Measurements from ENCODE around the gene L1CAM.
A peak's percentile ranks its signal among the peaks of the same experiment; 100 is the strongest.

The L1CAM gene

DNA sequence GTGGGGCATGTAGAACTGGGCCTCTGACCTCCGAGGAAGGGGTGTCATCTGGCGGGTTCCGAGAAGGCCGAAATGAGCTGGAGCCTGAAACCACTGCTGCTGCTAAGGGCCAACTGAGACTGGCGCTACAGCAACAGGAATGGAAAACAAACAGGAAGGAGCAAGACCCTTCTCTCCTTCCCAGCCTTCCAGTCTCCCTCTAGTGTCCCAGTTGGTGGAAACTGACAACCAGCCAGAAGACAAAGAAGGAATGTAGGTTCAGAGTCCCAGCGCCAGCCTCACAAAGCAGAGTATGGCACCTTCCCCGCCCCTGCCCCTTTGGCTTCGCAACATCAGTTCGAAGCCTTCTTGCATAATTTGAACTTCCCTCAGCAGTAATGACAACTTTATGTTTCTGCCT is 31.3 kb downstream of the L1CAM start:
- Histone ChIP-seq H3K79me1 (ENCODE audit: low read length) (no peaks in the 10 kb centered on the region), H4K8ac (ENCODE audit: low read depth, low read length) (no peak overlapping the region), H3K9ac (ENCODE audit: low read length) (no peak overlapping the region), H2BK120ac (ENCODE audit: insufficient read depth, low read length, poor library complexity) (no peak overlapping the region), H3K79me2 (ENCODE audit: control insufficient read depth, insufficient read depth, low read length, poor library complexity) (no peaks in the 10 kb centered on the region), H3K27me3 (ENCODE audit: insufficient read depth, low read length) (no peaks in the 10 kb centered on the region), H4K12ac (ENCODE audit: low read depth, low read length) (peak overlapping the region; percentile 30), H2BK5ac (ENCODE audit: low read depth, low read length, poor library complexity) (no peak overlapping the region), H3K4me2 (ENCODE audit: low read length) (no peak overlapping the region), H3K14ac (ENCODE audit: low read length) (no peak overlapping the region), H3K4me1 (ENCODE audit: control insufficient read depth in 1 of 2, insufficient read depth in 2 of 2, low read length in 2 of 2) (no peaks in the 10 kb centered on the region), H4K91ac (ENCODE audit: low read depth, low read length) (no peak overlapping the region), H3K23ac (ENCODE audit: low read length) (no peak overlapping the region), H3K4me3 (ENCODE audit: low read depth, low read length) (no peak overlapping the region), H3K27ac (ENCODE audit: low read depth, low read length) (no peak overlapping the region), H3K4ac (ENCODE audit: low read depth, low read length) (no peak overlapping the region), H2AK5ac (ENCODE audit: low read length) (no peak overlapping the region), H3K9me3 (ENCODE audit: insufficient read depth, low read depth, low read length) (no peaks in the 10 kb centered on the region), H2AFZ (ENCODE audit: insufficient read depth, low read length, poor library complexity) (no peak overlapping the region), H2BK12ac (ENCODE audit: low read length) (no peak overlapping the region), H3K18ac (ENCODE audit: low read length) (no peak overlapping the region), H3K36me3 (ENCODE audit: control insufficient read depth in 1 of 2, insufficient read depth in 2 of 2, low read length in 2 of 2) (no peaks in the 10 kb centered on the region)
- WGBS (ENCODE audit: extremely low coverage, insufficient coverage, insufficient read length), result no CpG with 5 or more reads among the region's 9 CpGs
- no peak for DNase-seq

DNA sequence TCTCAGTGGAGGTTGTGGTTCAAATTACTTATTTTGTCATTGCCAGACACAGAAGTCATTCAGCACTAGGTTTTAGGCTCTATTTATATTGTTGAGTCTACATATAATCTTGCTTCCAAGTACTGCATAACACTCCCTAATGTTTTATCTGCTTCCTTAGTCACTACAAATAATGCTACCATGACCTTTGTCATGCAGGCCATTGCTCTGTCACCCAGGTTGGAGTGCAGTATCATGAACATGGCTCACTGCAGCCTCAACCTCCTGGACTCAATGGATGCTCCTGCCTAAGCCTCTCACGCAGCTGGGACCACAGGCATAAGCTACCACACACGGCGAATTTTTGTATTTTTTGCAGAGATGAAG is 32.1 kb downstream of the L1CAM start:
- Histone ChIP-seq H3K9me3 (ENCODE audit: insufficient read depth, low read depth, low read length) (no peaks in the 10 kb centered on the region), H3K4me2 (ENCODE audit: low read length) (no peak overlapping the region), H2AFZ (ENCODE audit: insufficient read depth, low read length, poor library complexity) (no peak overlapping the region), H3K36me3 (ENCODE audit: control insufficient read depth in 1 of 2, insufficient read depth in 2 of 2, low read length in 2 of 2) (no peaks in the 10 kb centered on the region), H3K27ac (ENCODE audit: low read depth, low read length) (no peak overlapping the region), H3K79me2 (ENCODE audit: control insufficient read depth, insufficient read depth, low read length, poor library complexity) (no peaks in the 10 kb centered on the region), H2BK120ac (ENCODE audit: insufficient read depth, low read length, poor library complexity) (no peak overlapping the region), H4K12ac (ENCODE audit: low read depth, low read length) (no peak overlapping the region), H3K14ac (ENCODE audit: low read length) (no peak overlapping the region), H2AK5ac (ENCODE audit: low read length) (no peak overlapping the region), H3K4me3 (ENCODE audit: low read depth, low read length) (no peak overlapping the region), H2BK12ac (ENCODE audit: low read length) (no peak overlapping the region), H2BK5ac (ENCODE audit: low read depth, low read length, poor library complexity) (no peak overlapping the region), H3K23ac (ENCODE audit: low read length) (no peak overlapping the region), H3K18ac (ENCODE audit: low read length) (no peak overlapping the region), H3K79me1 (ENCODE audit: low read length) (no peaks in the 10 kb centered on the region), H3K4ac (ENCODE audit: low read depth, low read length) (no peak overlapping the region), H3K4me1 (ENCODE audit: control insufficient read depth in 1 of 2, insufficient read depth in 2 of 2, low read length in 2 of 2) (no peaks in the 10 kb centered on the region), H3K9ac (ENCODE audit: low read length) (no peak overlapping the region), H4K91ac (ENCODE audit: low read depth, low read length) (no peak overlapping the region), H4K8ac (ENCODE audit: low read depth, low read length) (no peak overlapping the region), H3K27me3 (ENCODE audit: insufficient read depth, low read length) (no peaks in the 10 kb centered on the region)
- no peak for DNase-seq
- no CpG with 5 or more reads among the region's 3 CpGs for WGBS (ENCODE audit: extremely low coverage, insufficient coverage, insufficient read length)

DNA sequence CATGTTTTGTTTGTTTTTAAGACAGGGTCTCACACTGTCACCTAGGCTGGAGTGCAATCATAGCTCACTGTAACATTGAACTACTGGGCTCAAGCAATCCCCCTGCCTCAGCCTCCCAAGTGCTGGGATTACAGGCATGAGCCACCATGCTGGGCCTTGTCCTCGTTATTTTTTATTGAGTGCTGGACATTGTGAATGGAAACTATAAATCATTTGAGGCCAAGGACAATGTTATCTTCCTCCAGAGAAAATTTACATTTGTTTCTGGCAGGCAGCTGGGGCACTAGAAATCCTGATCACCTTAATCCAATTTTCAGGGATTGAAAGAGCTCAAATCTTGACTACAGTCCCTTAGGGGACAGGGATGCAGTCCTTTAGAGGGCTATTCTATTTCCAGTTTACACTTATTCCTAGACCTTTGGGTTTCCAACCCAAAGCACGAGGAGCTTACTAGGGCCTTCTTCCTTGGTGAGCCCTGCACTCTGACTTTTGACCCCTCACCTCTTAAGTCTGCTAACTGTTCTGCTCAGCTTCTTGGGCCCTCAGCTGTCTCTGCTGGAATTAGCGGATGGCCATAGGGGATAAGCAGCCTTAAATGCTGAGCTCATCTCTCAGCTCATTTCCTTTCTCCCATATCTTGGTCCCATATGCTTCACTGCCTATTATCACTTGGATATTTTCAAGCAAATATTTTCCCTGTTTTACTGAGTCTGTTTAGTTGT is 32.6 kb downstream of the L1CAM start:
- H3K4me3 ChIP-seq (ENCODE audit: low read depth, low read length), result no peak overlapping the region
- H2BK120ac ChIP-seq (ENCODE audit: insufficient read depth, low read length, poor library complexity), result no peak overlapping the region
- H4K12ac ChIP-seq (ENCODE audit: low read depth, low read length), result no peak overlapping the region
- no peak overlapping the region for H4K8ac ChIP-seq (ENCODE audit: low read depth, low read length)
- H3K18ac ChIP-seq (ENCODE audit: low read length), result no peak overlapping the region
- no peak overlapping the region for H3K14ac ChIP-seq (ENCODE audit: low read length)
- H3K9ac ChIP-seq (ENCODE audit: low read length), result no peak overlapping the region
- H2BK12ac ChIP-seq (ENCODE audit: low read length), result no peak overlapping the region
- no peak overlapping the region for H3K4me2 ChIP-seq (ENCODE audit: low read length)
- no peaks in the 10 kb centered on the region for H3K36me3 ChIP-seq (ENCODE audit: control insufficient read depth in 1 of 2, insufficient read depth in 2 of 2, low read length in 2 of 2)
- H3K4me1 ChIP-seq (ENCODE audit: control insufficient read depth in 1 of 2, insufficient read depth in 2 of 2, low read length in 2 of 2), result no peaks in the 10 kb centered on the region
- H3K9me3 ChIP-seq (ENCODE audit: insufficient read depth, low read depth, low read length), result no peaks in the 10 kb centered on the region
- H4K91ac ChIP-seq (ENCODE audit: low read depth, low read length), result no peak overlapping the region
- no peaks in the 10 kb centered on the region for H3K79me2 ChIP-seq (ENCODE audit: control insufficient read depth, insufficient read depth, low read length, poor library complexity)
- H2AFZ ChIP-seq (ENCODE audit: insufficient read depth, low read length, poor library complexity), result no peak overlapping the region
- H2BK5ac ChIP-seq (ENCODE audit: low read depth, low read length, poor library complexity), result no peak overlapping the region
- no peaks in the 10 kb centered on the region for H3K79me1 ChIP-seq (ENCODE audit: low read length)
- H3K23ac ChIP-seq (ENCODE audit: low read length), result no peak overlapping the region
- no peak overlapping the region for H3K27ac ChIP-seq (ENCODE audit: low read depth, low read length)
- no peak overlapping the region for H2AK5ac ChIP-seq (ENCODE audit: low read length)
- no peak for DNase-seq
- no peak overlapping the region for H3K4ac ChIP-seq (ENCODE audit: low read depth, low read length)
- no peaks in the 10 kb centered on the region for H3K27me3 ChIP-seq (ENCODE audit: insufficient read depth, low read length)
- no CpG with 5 or more reads among the region's 3 CpGs for WGBS (ENCODE audit: extremely low coverage, insufficient coverage, insufficient read length)

DNA sequence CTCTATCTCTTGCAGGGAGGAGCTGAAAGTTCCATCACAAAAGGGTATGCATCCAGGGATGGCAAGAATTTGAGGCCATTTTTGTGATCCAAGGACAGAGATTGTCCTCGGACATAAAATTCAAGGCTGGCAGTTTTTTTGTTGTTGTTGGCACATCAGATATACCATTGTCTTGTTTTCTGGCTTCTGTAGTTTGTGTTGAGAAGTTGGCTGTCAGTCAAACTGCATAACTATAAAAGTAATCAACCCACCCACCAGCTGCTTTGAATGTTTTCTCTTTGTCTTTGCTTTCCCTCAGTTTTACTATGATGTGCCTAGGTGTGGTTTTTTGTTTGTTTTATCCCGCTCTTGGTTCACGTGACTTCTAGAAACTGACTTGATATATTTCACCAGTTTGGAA is 34.0 kb downstream of the L1CAM start:
- Histone ChIP-seq H4K12ac (ENCODE audit: low read depth, low read length) (no peak overlapping the region), H3K4me2 (ENCODE audit: low read length) (no peak overlapping the region), H3K79me2 (ENCODE audit: control insufficient read depth, insufficient read depth, low read length, poor library complexity) (no peaks in the 10 kb centered on the region), H4K91ac (ENCODE audit: low read depth, low read length) (no peak overlapping the region), H3K4ac (ENCODE audit: low read depth, low read length) (no peak overlapping the region), H2BK5ac (ENCODE audit: low read depth, low read length, poor library complexity) (no peak overlapping the region), H3K23ac (ENCODE audit: low read length) (no peak overlapping the region), H3K27ac (ENCODE audit: low read depth, low read length) (no peak overlapping the region), H3K18ac (ENCODE audit: low read length) (no peak overlapping the region), H3K4me1 (ENCODE audit: control insufficient read depth in 1 of 2, insufficient read depth in 2 of 2, low read length in 2 of 2) (no peaks in the 10 kb centered on the region), H3K9ac (ENCODE audit: low read length) (no peak overlapping the region), H4K8ac (ENCODE audit: low read depth, low read length) (no peak overlapping the region), H3K79me1 (ENCODE audit: low read length) (no peaks in the 10 kb centered on the region), H3K4me3 (ENCODE audit: low read depth, low read length) (no peak overlapping the region), H3K27me3 (ENCODE audit: insufficient read depth, low read length) (no peaks in the 10 kb centered on the region), H3K9me3 (ENCODE audit: insufficient read depth, low read depth, low read length) (no peaks in the 10 kb centered on the region), H2BK12ac (ENCODE audit: low read length) (no peak overlapping the region), H3K14ac (ENCODE audit: low read length) (no peak overlapping the region), H2BK120ac (ENCODE audit: insufficient read depth, low read length, poor library complexity) (no peak overlapping the region), H3K36me3 (ENCODE audit: control insufficient read depth in 1 of 2, insufficient read depth in 2 of 2, low read length in 2 of 2) (no peaks in the 10 kb centered on the region), H2AK5ac (ENCODE audit: low read length) (no peak overlapping the region), H2AFZ (ENCODE audit: insufficient read depth, low read length, poor library complexity) (no peak overlapping the region)
- no peak for DNase-seq
- no CpG with 5 or more reads among the region's 3 CpGs for WGBS (ENCODE audit: extremely low coverage, insufficient coverage, insufficient read length)

Measured in trophoblast cell (in vitro differentiated cells and primary cell).